NT2/D1 (cell line): ENCODE results near the gene DYNC1H1.

Source experiments
- YY1 ChIP-seq: IDR thresholded peaks from 2 replicates; pipeline ENCODE4 v1.6.1; 2011; ENCODE audit not compliant: insufficient read length, insufficient read depth
- ZNF274 ChIP-seq: IDR thresholded peaks from 2 replicates; pipeline ENCODE4 v1.6.1; 2011; ENCODE audit warnings: mild to moderate bottlenecking, low read depth, low read length

GRCh38 chr14:102094101-102094500 lies 129.7 kb downstream of the DYNC1H1 start:
- TF ChIP-seq ZNF274 (no peak), YY1 (no peak)
